Superior temporal gyrus (tissue), 1 donor: ENCODE measurements around the gene TMEFF2.
"Not testable (repeated sequence)": the region's sequence is repeated elsewhere in the genome, so short reads cannot be mapped to it uniquely, and the experiment has no call there.

ENCODE experiments used
- DNase-seq: peaks from one replicate; pipeline ENCODE4 v3.0.0-alpha.2; 2016; ENCODE audit errors: extremely low spot score

Gene TMEFF2

DNA sequence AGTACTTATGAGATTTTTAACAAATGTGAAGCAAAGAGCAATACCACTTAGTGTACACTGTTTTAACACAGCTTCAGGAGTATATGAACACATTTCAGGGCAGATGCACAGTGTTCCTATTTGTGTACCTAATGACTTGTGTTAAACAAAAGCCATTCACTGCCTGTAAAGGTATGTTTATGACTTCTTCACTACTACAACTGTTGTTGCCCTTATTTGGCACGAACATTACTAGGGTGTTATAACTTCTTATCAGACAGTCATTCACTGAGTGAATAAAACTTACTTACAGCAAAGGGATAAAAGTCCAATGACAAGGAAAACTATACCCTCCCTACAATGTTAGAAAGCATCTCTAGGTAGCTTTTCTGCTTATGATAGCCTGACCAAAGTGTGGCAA lies 262.4 kb downstream of the TMEFF2 start:
- DNase-seq = no peak

DNA sequence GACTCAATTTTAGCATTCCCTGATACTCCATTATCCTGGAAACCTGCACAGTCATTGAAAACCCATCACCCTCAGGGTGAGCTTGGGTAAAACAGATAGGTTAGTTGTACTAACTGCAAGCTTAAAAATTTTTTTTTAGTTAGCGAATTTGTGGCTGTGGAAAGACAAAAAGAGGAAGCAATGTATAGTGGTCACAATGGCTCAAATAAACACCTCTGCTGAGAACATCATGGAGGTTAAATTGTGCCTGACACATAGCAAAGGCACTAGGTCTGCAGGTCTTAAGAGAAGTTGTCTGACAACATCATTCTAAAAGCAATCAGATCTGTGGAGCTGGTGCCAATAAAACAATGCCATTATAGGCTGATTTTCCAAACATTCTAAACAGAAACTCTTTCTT lies 263.4 kb downstream of the TMEFF2 start:
- no peak for DNase-seq

DNA sequence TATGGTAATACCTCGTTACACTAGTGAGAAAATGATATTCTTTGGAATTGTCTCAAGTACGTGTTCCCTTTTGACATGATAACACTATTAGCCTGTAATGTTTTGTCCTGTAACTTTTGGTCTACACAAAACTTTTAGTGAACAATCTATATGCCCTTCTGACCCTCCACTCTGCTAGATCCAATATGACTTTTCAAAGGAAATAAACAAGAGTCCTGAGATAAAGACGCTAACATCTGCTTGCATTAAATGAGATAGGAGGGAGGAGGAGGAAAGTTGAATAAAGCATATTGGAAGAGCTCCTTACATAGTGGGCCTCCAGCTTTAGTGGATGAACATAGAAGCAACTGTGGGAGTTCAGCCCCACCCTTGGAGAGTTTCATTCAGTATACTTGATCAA lies 264.5 kb downstream of the TMEFF2 start:
- DNase-seq = no peak

- no peak for DNase-seq
Observed at GRCh38 chr2:191929288-191929687, 265.4 kb downstream of the TMEFF2 start.

DNA sequence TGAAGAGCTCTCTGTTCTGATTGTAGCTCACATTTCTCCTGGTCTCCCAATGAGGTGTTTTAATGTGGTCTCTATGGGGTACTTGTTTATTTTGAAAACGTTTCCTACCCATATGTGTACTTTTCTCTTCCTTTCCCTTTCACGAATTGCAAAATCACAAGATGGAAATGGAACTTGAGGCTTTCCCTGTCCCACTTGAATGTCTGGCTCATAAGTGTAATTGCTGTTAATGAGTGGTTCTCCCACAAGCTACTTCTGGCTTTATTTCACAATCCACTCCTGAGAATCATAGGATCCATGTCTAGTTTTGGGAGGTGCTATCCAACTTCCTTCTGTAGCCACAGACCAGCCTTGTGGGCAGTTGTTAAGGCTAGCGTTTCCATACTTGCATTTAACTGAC lies 266.7 kb downstream of the TMEFF2 start:
- DNase-seq = no peak

DNA sequence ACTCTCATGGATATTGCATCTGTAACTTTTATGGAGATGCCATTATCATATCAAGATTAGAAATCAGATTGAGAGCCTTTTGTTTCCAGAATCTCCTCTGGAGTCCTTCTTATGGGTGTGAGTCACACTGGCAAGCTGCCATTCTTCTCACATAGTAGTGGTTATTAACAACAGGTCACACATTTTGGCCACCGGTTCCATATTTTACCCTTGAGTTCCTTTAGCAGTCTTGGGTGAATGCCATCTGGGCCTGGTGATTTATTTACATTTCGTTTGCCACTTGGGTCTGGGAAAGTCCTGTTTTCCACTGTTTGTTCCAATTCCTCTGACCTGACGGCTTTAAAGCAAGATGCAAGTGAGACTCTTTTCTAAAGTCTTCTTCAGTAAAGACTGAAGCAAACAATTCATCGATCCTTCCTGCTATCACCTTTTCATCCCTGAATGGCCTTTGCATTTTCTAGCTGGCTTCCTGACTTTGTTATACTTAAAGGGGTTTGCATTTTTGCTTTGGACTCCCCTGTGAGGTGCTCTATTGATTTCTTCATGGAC lies 267.3 kb downstream of the TMEFF2 start:
- DNase-seq = no peak

- DNase-seq = no peak
Observed at GRCh38 chr2:191926671-191927070, 268.1 kb downstream of the TMEFF2 start.

- no peak for DNase-seq
Observed at GRCh38 chr2:191923652-191923997, 271.1 kb downstream of the TMEFF2 start.

DNA sequence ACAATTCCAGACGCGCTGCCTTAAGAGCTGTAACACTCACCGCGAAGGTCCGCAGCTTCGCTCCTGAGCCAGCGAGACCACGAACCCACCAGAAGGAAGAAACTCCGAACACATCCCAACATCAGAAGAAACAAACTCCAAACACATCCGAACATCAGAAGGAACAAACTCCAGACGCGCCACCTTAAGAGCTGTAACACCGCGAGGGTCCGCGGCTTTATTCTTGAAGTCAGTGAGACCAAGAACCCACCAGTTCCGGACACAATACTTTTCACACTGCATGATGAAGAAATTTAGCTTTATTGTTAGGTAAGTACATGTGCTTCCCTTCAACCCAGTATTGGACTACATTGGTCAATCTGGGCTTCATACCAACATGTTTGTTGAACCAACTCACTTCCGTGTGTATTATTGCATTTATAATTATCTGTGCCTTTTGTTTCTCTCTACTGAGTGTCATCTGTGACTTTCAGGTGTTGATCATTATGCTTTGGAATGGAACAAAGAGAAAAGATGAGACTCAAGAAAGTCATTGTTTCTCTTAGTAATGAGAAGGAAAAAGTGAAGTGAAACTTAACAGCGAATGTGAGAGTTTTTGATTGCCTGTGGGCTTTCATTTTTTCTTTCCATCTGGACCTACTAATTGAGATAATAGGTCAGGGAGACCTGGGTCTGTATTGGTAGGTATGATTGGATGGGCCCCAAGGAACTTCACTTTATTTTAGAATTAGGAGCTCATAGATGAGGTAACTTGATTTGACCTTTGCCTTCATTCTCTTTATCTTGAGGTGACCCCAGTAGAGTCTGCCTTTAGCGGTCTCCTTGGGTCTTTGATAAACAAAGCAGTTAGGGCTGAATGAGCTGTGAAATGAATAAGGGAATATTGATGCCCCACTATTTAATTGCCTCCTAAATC lies 271.7 kb downstream of the TMEFF2 start:
- DNase-seq = no peak

DNA sequence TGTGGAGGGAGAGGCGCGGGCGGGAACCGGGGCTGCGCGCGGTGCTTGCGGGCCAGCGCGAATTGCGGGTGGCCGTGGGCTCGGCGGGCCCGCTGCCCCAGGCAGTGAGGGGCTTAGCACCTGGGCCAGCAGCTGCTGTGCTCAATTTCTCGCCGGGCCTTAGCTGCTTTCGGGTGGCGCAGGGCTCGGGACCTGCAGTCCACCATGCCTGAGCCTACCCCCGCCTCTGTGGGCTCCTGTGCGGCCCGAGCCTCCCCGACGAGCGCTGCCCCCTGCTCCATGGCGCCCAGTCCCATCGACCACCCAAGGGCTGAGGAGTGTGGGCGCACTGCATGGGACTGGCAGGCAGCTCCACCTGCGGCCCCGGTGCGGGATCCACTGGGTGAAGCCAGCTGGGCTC lies 273.1 kb downstream of the TMEFF2 start:
- DNase-seq = not testable (repeated sequence)

DNA sequence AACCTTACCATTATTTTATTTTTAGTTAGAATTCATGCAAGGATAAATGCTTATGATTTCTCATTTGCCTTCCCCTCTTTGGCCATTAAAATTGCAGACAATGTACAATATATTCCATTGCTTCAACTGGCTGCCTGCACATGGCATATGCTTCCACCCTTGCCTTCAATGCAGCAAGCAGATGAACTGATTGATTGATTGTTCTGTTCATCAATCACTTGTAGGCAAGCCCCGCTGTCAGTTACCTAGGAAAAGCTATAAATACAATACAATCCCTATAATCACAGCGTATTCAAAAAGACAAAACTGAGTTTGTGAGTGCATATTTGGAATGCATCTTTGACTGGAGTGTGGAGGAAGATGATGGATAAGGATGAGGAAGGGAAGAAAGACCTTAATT lies 274.2 kb downstream of the TMEFF2 start:
- no peak for DNase-seq

GRCh38 chr2:191917967-191918651 lies 276.6 kb downstream of the TMEFF2 start:
- DNase-seq = no peak

GRCh38 chr2:191917430-191917881 lies 277.3 kb downstream of the TMEFF2 start:
- no peak for DNase-seq

DNA sequence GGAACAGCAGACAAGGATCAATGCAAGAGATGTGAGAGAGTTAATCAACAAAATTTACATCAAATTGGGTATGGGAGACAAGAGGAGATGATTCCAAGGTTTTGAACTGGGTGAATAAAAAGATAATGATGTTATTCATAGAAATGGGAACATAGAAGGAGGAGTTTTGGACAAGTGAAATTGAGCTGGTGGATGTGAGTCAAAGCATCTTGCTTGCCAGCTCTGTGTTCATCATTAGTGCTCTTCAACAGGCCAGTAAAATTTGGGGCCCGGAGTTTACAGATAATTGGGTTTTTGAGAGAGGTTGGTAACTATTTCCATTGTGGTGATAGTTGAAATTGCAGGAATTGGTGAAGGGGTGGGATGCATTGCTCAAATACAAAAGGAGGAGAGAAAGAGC lies 277.9 kb downstream of the TMEFF2 start:
- no peak for DNase-seq

GRCh38 chr2:191915750-191916149 lies 279.0 kb downstream of the TMEFF2 start:
- DNase-seq = no peak

DNA sequence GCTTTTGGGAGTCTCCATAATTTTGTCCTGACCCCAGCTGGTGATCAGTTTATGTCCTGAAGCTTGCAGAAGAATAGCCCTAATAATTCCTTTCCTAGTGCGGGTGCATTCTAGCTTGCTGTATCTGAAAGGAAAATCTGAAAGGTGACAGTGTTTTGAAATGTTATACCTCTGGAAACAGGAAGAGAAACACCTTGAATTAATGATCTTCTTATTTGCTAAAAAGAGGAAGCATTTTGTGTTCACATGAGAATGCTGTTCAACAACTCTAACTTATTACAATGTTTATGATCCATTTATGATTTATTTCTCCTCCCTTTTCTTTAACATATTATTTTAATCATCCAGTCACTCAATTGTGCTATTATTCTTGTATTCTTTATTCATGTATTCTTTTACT lies 280.9 kb downstream of the TMEFF2 start:
- no peak for DNase-seq

- DNase-seq = no peak
Observed at GRCh38 chr2:191912764-191913163, 282.0 kb downstream of the TMEFF2 start.

- DNase-seq = no peak
Observed at GRCh38 chr2:191910518-191910917, 284.2 kb downstream of the TMEFF2 start.

DNA sequence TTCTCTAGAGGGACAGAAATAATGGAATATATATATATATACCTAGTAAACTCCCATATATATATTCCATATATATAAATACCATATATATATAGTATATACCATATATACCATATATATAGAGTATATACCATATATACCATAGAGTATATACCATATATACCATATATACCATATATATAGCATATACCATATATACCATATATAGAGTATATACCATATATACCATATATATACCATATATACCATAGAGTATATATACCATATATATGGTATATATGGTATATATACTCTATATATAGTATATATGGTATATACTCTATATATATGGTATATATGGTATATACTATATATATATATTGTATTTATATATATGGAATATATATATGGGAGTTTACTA lies 285.9 kb downstream of the TMEFF2 start:
- DNase-seq = no peak

GRCh38 chr2:191907545-191907944 lies 287.2 kb downstream of the TMEFF2 start:
- no peak for DNase-seq

GRCh38 chr2:191907091-191907490 lies 287.6 kb downstream of the TMEFF2 start:
- DNase-seq = no peak

DNA sequence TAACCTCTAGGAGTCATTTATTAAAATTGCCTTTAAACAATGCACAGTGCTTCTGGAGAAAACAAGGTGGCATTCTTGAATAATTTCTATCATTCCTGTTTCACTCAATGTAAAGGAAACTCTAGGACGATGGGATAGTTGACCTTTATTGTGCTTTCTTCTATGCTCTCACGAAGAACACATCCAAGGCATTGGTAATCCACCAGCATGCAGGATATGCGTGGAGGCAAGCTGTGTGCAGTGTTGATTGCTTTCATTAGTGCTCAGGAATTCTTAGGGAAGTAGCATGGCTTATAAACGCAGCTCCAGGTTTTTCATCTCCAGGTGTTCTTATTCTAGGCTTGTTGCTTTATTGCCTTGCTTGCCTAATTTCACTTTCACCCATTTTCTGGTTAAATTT lies 289.4 kb downstream of the TMEFF2 start:
- no peak for DNase-seq

DNA sequence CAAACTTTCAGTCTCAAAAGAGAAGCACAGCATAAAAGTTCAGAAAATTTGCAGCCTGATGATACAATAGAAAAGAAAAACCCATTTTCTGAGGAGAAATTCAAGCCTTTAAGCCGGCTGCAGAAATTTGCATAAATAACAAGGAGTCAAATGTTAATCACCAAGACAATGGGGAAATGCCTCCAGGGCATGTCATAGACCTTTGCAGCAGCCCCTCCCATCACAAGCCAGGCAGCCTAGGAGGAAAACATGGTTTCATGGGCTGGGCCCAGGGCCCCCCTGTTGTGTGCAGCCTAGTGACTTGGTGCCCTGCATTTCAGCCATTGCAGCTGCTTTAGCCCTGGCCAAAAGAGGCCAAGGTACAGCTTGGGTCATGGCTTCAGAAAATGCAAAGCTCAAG lies 293.7 kb downstream of the TMEFF2 start:
- DNase-seq = no peak
